Measurements from ENCODE around the gene LRRC1.

The LRRC1 gene

GRCh38 chr6:53792016-53792415 lies 2.8 kb upstream of the LRRC1 start:
- no peak for DNase-seq (ENCODE audit: low read depth)
- TF ChIP-seq, protein P1, sequence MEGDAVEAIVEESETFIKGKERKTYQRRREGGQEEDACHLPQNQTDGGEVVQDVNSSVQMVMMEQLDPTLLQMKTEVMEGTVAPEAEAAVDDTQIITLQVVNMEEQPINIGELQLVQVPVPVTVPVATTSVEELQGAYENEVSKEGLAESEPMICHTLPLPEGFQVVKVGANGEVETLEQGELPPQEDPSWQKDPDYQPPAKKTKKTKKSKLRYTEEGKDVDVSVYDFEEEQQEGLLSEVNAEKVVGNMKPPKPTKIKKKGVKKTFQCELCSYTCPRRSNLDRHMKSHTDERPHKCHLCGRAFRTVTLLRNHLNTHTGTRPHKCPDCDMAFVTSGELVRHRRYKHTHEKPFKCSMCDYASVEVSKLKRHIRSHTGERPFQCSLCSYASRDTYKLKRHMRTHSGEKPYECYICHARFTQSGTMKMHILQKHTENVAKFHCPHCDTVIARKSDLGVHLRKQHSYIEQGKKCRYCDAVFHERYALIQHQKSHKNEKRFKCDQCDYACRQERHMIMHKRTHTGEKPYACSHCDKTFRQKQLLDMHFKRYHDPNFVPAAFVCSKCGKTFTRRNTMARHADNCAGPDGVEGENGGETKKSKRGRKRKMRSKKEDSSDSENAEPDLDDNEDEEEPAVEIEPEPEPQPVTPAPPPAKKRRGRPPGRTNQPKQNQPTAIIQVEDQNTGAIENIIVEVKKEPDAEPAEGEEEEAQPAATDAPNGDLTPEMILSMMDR (IDR thresholded peaks at IDR 0.05; ENCODE audit: low read depth, low read length, missing control alignments) = no peak
- no peak overlapping the region for H3K4me3 ChIP-seq (ENCODE audit: low read depth, low read length)

GRCh38 chr6:53792973-53793317 lies 1.9 kb upstream of the LRRC1 start:
- no peak for DNase-seq (ENCODE audit: low read depth)
- H3K4me3 ChIP-seq (ENCODE audit: low read depth, low read length) = no peak overlapping the region
- TF ChIP-seq, protein P1 (IDR thresholded peaks at IDR 0.05; ENCODE audit: low read depth, low read length, missing control alignments) = no peak

- TF ChIP-seq, protein P1 (IDR thresholded peaks at IDR 0.05; ENCODE audit: low read depth, low read length, missing control alignments) = no peak
- DNase-seq (ENCODE audit: low read depth) = no peak
- peak overlapping the region; percentile 57 for H3K4me3 ChIP-seq (ENCODE audit: low read depth, low read length)
These were observed 1.3 kb upstream of the LRRC1 start for GRCh38 chr6:53793318-53794136.

GRCh38 chr6:53794137-53794719 lies 577 bp upstream of the LRRC1 start:
- DNase-seq (ENCODE audit: low read depth) = no peak
- TF ChIP-seq, protein P1 (IDR thresholded peaks at IDR 0.05; ENCODE audit: low read depth, low read length, missing control alignments) = no peak
- H3K4me3 ChIP-seq (ENCODE audit: low read depth, low read length) = peak overlapping the region; percentile 57

DNA sequence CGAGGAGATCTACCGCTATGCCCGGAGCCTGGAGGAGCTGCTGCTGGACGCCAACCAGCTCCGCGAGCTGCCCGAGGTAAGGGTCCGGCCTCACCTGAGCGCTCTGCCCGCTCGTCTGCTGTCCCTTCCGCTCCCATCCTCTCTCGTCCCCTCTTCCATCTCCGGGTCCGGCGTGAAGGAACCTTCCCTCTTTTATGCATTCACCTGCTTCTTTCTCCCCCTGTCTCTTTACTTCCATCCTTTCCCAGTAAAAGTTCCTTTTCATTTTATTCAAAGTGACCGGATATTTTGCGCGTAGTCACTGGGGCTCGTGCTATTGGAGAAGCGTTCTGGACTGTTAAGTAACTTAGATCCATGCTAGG lies 516 bp downstream of the LRRC1 start:
- TF ChIP-seq, protein P1 (IDR thresholded peaks at IDR 0.05; ENCODE audit: low read depth, low read length, missing control alignments) = no peak
- H3K4me3 ChIP-seq (ENCODE audit: low read depth, low read length) = peak overlapping the region; percentile 57
- no peak for DNase-seq (ENCODE audit: low read depth)

- TF ChIP-seq, protein P1 (IDR thresholded peaks at IDR 0.05; ENCODE audit: low read depth, low read length, missing control alignments) = no peak
- peak overlapping the region; percentile 57; the same call in 1 of the 2 replicates for H3K4me3 ChIP-seq (ENCODE audit: low read depth, low read length)
- no peak for DNase-seq (ENCODE audit: low read depth)
These were observed 1.1 kb downstream of the LRRC1 start for GRCh38 chr6:53795702-53796450.
